Right renal pelvis (tissue), 4 donors: ENCODE data around the gene RTN1. TPM values are rescaled to one million over a fixed set of nuclear protein-coding genes. Genes with fewer than 3 reads are reported as not detected.

Source experiments
- DNase-seq, 4 donors: peaks; one replicate each; pipeline ENCODE4 v3.0.0-alpha.2; 2013; ENCODE audit warnings: low read depth in 4 of 4, low spot score in 3 of 4, missing footprints in 1 of 4
- polyA plus RNA-seq, 4 donors: library from polyadenylated mRNA; unstranded; fragments of 120-200 nt; gene quantifications; one replicate each; pipeline ENCODE4 v1.2.1, GENCODE V29; 2013; ENCODE audit not compliant: insufficient read length in 4 of 4

RTN1 gene
- polyA plus RNA-seq, 4 donors = 3.2 to 6.9 (median 3.8) TPM

- no peak for DNase-seq
Measured at GRCh38 chr14:59850458-59850857, 20.1 kb downstream of the RTN1 start.

- DNase-seq = no peak
Measured at GRCh38 chr14:59849411-59850130, 21.0 kb downstream of the RTN1 start.

GRCh38 chr14:59848671-59849070, 21.9 kb downstream of the RTN1 start:
- DNase-seq = no peak

- DNase-seq = no peak
Measured at GRCh38 chr14:59847711-59848110, 22.9 kb downstream of the RTN1 start.

- DNase-seq = no peak
Measured at GRCh38 chr14:59846595-59846994, 24.0 kb downstream of the RTN1 start.

- DNase-seq = no peak
Measured at GRCh38 chr14:59845245-59845644, 25.3 kb downstream of the RTN1 start.

GRCh38 chr14:59844186-59844812, 26.3 kb downstream of the RTN1 start:
- no peak for DNase-seq

- no peak for DNase-seq
Measured at GRCh38 chr14:59836116-59836515, 34.5 kb downstream of the RTN1 start.

GRCh38 chr14:59832653-59833294, 37.8 kb downstream of the RTN1 start:
- DNase-seq = no peak

- DNase-seq = no peak
Measured at GRCh38 chr14:59831121-59831730, 39.4 kb downstream of the RTN1 start.

GRCh38 chr14:59830338-59830734, 40.2 kb downstream of the RTN1 start:
- no peak for DNase-seq

- no peak for DNase-seq
Measured at GRCh38 chr14:59829469-59830337, 40.9 kb downstream of the RTN1 start.

- DNase-seq = no peak
Measured at GRCh38 chr14:59828276-59828675, 42.3 kb downstream of the RTN1 start.

GRCh38 chr14:59827401-59827800, 43.2 kb downstream of the RTN1 start:
- DNase-seq = no peak

GRCh38 chr14:59826150-59826549, 44.4 kb downstream of the RTN1 start:
- DNase-seq = no peak

GRCh38 chr14:59823179-59823578, 47.4 kb downstream of the RTN1 start:
- DNase-seq = no peak

GRCh38 chr14:59819446-59820088, 51.0 kb downstream of the RTN1 start:
- DNase-seq = no peak

- no peak for DNase-seq
Measured at GRCh38 chr14:59816941-59817340, 53.6 kb downstream of the RTN1 start.

GRCh38 chr14:59814988-59815387, 55.6 kb downstream of the RTN1 start:
- DNase-seq = no peak

GRCh38 chr14:59811815-59812214, 58.8 kb downstream of the RTN1 start:
- no peak for DNase-seq
